Activated T-helper 9 cell treated with anti-CD3 and anti-CD28 coated beads, Interleukin-2, amount 50 U/mL, for 16 hours (primary cell): Measurements from ENCODE around the gene ZNF609.

ENCODE experiments used
- DNase-seq: peaks from one replicate; pipeline ENCODE4 v3.0.0-alpha.2; 2020; ENCODE audit warnings: low read depth

The ZNF609 gene

GRCh38 chr15:64503640-64504039, 43.3 kb downstream of the ZNF609 start:
- DNase-seq: no peak

GRCh38 chr15:64507293-64507802, 47.0 kb downstream of the ZNF609 start:
- DNase-seq: no peak

GRCh38 chr15:64507845-64508244, 47.5 kb downstream of the ZNF609 start:
- no peak for DNase-seq

- no peak for DNase-seq
These were observed 53.4 kb downstream of the ZNF609 start for GRCh38 chr15:64513823-64514222.

- no peak for DNase-seq
These were observed 54.8 kb downstream of the ZNF609 start for GRCh38 chr15:64515196-64515595.

- no peak for DNase-seq
These were observed 55.4 kb downstream of the ZNF609 start for GRCh38 chr15:64515825-64516224.

- DNase-seq: no peak
These were observed 59.5 kb downstream of the ZNF609 start for GRCh38 chr15:64519897-64520296.

GRCh38 chr15:64521201-64521600, 60.8 kb downstream of the ZNF609 start:
- DNase-seq: no peak

- DNase-seq: no peak
These were observed 61.4 kb downstream of the ZNF609 start for GRCh38 chr15:64521726-64522164.

GRCh38 chr15:64522226-64522823, 61.9 kb downstream of the ZNF609 start:
- DNase-seq: no peak

- no peak for DNase-seq
These were observed 62.9 kb downstream of the ZNF609 start for GRCh38 chr15:64523240-64523639.

- no peak for DNase-seq
These were observed 64.4 kb downstream of the ZNF609 start for GRCh38 chr15:64524778-64525177.

- DNase-seq: no peak
These were observed 65.6 kb downstream of the ZNF609 start for GRCh38 chr15:64525828-64526530.

- DNase-seq: no peak
These were observed 67.0 kb downstream of the ZNF609 start for GRCh38 chr15:64527263-64527984.

- DNase-seq: no peak
These were observed 68.5 kb downstream of the ZNF609 start for GRCh38 chr15:64528871-64529270.

GRCh38 chr15:64530472-64530871, 70.1 kb downstream of the ZNF609 start:
- no peak for DNase-seq

GRCh38 chr15:64530918-64531317, 70.5 kb downstream of the ZNF609 start:
- no peak for DNase-seq

GRCh38 chr15:64532521-64533315, 72.3 kb downstream of the ZNF609 start:
- DNase-seq: no peak

GRCh38 chr15:64535460-64536243, 75.3 kb downstream of the ZNF609 start:
- DNase-seq: no peak

GRCh38 chr15:64536244-64536836, 76.0 kb downstream of the ZNF609 start:
- DNase-seq: no peak

- DNase-seq: no peak
These were observed 81.7 kb downstream of the ZNF609 start for GRCh38 chr15:64542091-64542490.
